GM19099 (cell line): Measurements from ENCODE around the gene CATSPER3.

Experiments used
- POLR2A ChIP-seq: IDR thresholded peaks from 3 replicates; pipeline ENCODE4 v1.6.1; 2011; ENCODE audit warnings: low read depth; ENCODE audit not compliant: insufficient read length; ENCODE audit errors: extremely low read depth

The CATSPER3 gene

DNA sequence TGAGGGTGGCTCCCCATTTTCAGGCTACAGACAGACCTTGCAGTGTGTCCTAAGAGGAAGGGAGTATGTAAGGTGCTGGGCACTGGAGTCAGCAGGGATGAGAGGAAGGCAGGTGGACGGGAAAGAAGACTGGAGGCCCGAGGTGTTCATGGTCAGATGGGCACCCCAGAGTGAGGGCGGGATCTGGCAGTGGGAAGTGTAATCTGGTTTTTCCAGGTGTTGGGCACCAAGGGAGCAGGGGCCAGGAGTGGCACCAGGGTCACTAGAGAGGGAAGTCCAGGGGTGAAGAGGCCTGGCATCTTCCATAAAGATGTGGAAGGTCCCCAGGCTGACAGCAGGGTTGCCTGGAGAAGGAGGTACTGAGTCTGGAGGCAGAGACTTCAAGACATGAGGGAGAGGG is 36.7 kb downstream of the CATSPER3 start:
- no peak for TF ChIP-seq POLR2A

DNA sequence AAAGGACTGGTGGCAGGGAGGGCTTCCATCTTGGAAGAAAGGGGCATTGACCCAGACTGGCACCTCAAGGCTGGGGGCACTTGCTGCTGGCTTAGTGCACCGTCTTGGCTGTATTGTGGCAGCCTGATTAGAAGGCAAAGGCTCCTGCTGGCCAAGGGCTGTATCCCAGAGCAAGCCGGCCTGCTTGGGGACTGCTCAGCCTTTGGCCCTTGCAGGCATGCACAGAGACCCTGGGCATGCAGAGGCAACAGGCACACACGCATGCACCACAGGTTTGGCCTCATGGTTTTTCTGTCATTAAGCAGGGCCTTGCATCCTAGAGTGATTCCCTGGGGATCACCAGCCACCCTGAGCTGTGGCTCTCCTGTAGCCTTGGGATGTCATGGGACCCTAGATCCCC is 37.4 kb downstream of the CATSPER3 start:
- no peak for TF ChIP-seq POLR2A

- no peak for TF ChIP-seq POLR2A
Observed at GRCh38 chr5:135007305-135007704, 39.6 kb downstream of the CATSPER3 start.

DNA sequence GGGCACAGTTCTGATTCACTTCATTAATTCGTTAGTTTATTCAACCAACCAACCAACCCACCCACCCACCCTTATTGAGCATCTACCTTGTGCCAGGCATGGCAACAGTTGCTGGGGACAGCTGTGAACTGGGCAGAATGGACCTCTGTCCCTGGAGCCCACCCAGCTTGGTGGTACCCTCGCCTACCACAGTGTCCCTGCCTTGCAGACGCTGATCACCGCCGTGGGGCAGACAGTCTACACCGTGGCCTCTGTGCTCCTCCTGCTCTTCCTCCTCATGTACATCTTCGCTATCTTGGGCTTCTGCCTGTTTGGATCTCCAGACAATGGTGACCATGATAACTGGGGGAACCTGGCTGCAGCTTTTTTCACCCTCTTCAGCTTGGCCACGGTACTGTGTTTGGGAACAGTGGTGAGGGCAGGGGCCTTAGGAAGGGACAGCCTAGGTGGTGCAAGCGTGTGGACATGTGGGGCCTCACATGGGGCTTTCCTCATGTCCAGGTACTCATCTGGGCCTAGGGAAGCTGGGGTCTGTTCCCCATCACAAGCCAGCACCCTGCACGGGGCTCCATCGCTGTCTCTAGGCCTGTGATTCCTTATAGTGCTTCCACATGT is 40.1 kb downstream of the CATSPER3 start:
- no peak for TF ChIP-seq POLR2A

DNA sequence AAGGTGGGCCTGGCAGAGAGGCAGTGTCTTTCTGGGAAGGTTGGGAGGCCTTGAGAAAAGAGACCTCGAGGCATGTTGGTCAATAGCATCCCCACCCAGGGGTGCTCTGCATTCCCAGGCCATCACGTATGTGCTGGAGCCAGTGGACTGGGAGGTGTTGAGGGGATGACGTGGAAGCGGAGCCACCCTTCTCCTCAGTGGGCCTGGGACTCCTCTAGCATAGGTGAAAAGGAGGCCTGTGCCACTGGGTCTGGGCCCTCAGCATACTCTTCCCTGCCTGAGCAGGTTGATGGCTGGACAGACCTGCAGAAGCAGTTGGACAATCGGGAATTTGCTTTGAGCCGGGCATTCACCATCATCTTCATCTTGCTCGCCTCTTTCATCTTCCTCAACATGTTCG is 40.8 kb downstream of the CATSPER3 start:
- no peak for TF ChIP-seq POLR2A

GRCh38 chr5:135008981-135009735 is 41.5 kb downstream of the CATSPER3 start:
- no peak for TF ChIP-seq POLR2A

GRCh38 chr5:135009736-135010501 is 42.2 kb downstream of the CATSPER3 start:
- TF ChIP-seq POLR2A, result no peak

DNA sequence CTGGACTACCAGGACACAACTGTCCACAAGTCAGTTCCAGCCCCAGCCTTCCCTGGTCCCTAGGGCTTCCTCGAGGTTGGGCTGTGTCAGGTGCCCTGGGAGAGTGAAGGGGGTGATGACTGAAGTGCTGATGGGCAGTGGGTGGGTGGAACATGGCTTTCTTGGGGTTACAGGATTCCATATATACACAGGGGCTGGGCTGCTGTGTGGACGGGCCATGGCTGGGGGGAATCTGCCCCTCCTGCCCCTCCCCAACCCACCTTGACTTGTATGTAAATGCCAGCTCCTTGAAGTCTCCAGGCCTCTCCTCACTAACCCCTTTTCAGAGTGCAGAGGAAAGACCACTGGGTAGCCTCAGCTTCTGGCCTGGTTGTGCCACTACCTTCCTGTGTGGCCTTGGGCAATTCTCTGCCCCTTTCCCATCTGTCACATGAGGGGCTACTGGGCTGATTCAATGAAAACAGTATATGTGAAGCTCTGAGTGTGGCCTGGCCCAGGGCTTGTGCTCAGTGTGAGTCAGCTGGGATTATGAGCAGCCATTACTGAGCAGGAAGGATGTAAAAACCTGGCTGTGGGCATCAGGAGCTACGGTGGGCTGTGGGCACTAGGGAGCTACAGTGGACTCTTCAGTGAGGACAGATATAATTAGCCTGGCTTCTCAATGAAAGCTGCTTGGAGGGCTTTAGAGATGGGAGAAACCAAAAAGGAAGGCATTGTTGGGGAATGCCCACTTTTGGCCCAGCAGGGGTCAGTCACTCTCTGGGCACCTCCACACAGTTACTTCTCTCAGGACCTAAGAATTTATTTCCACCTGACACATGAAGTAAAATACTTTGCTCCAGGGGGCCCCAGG is 43.0 kb downstream of the CATSPER3 start:
- no peak for TF ChIP-seq POLR2A

- TF ChIP-seq POLR2A, result no peak
Observed at GRCh38 chr5:135011355-135012032, 43.8 kb downstream of the CATSPER3 start.

GRCh38 chr5:135012033-135012588 is 44.4 kb downstream of the CATSPER3 start:
- no peak for TF ChIP-seq POLR2A

- no peak for TF ChIP-seq POLR2A
Observed at GRCh38 chr5:135012951-135013391, 45.3 kb downstream of the CATSPER3 start.

DNA sequence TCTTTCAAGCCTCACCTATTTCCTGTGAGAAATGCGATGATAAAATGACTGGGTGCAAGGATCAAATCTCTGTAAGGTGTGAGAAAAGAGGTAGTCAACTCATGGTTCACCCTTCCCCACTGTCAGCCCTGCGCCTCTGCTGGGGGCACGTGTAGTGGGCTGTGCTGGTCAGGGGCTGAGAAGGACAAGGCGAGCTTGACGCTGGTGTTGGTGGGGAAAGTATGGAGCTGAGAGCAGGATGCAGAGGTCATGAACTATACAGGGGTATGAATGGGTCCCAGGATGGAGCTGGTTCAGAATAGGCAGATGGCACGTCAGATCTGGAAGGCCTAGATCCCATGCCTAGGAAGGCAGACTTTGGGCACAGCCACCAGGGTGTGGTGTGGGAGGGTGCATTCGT is 45.7 kb downstream of the CATSPER3 start:
- no peak for TF ChIP-seq POLR2A

- no peak for TF ChIP-seq POLR2A
Observed at GRCh38 chr5:135013947-135014570, 46.4 kb downstream of the CATSPER3 start.

- TF ChIP-seq POLR2A, result no peak
Observed at GRCh38 chr5:135015942-135016341, 48.2 kb downstream of the CATSPER3 start.
